Subcutaneous adipose tissue (tissue), 4 donors: ENCODE data around the gene FLAD1. TPM values are rescaled to one million over a fixed set of nuclear protein-coding genes. Genes with fewer than 3 reads are reported as not detected.

Source experiments
- total RNA-seq, 4 donors: library from RNA; depleted of rRNA; stranded (reverse); fragments of >200 nt; gene quantifications; one replicate each; pipeline ENCODE4 v1.1.0, GENCODE V29; 2016
- TF ChIP-seq, protein P1 (sequence below): fragments of 450-650 bp; IDR thresholded peaks from one replicate; pipeline ENCODE4 v1.5.1; 2016; ENCODE audit warnings: low read depth, mild to moderate bottlenecking, control low read depth, antibody characterized with exemption, moderate library complexity

FLAD1 gene
- total RNA-seq, 4 donors from 2014 or later, result 23.5 to 25.9 (median 24.7) TPM

DNA sequence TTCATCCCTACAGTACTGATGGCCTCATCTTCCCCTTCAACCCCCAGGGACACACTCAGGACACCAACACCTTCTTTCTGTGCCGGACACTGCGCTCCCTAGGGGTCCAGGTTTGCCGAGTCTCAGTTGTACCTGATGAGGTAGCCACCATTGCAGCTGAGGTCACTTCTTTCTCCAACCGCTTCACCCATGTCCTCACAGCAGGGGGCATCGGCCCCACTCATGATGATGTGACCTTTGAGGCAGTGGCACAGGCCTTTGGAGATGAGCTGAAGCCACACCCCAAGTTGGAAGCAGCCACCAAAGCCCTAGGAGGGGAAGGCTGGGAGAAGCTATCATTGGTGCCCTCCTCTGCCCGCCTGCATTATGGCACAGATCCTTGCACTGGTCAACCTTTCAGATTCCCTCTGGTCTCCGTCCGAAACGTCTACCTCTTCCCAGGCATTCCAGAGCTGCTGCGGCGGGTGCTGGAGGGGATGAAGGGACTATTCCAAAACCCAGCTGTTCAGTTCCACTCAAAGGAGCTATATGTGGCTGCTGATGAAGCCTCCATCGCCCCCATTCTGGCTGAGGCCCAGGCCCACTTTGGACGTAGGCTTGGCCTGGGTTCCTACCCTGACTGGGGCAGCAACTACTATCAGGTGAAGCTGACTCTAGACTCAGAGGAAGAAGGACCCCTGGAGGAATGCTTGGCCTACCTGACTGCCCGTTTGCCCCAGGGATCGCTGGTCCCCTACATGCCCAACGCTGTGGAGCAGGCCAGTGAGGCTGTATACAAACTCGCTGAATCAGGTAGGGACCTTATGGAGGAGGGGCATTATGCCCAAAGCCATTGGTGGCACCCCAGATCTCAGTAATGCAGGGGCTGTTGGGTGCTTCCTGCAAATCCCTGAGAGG, 5.2 kb downstream of the FLAD1 start:
- TF ChIP-seq, protein P1, sequence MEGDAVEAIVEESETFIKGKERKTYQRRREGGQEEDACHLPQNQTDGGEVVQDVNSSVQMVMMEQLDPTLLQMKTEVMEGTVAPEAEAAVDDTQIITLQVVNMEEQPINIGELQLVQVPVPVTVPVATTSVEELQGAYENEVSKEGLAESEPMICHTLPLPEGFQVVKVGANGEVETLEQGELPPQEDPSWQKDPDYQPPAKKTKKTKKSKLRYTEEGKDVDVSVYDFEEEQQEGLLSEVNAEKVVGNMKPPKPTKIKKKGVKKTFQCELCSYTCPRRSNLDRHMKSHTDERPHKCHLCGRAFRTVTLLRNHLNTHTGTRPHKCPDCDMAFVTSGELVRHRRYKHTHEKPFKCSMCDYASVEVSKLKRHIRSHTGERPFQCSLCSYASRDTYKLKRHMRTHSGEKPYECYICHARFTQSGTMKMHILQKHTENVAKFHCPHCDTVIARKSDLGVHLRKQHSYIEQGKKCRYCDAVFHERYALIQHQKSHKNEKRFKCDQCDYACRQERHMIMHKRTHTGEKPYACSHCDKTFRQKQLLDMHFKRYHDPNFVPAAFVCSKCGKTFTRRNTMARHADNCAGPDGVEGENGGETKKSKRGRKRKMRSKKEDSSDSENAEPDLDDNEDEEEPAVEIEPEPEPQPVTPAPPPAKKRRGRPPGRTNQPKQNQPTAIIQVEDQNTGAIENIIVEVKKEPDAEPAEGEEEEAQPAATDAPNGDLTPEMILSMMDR, result no peak

- TF ChIP-seq, protein P1, result no peak
Measured at GRCh38 chr1:154989195-154989860, 6.2 kb downstream of the FLAD1 start.

DNA sequence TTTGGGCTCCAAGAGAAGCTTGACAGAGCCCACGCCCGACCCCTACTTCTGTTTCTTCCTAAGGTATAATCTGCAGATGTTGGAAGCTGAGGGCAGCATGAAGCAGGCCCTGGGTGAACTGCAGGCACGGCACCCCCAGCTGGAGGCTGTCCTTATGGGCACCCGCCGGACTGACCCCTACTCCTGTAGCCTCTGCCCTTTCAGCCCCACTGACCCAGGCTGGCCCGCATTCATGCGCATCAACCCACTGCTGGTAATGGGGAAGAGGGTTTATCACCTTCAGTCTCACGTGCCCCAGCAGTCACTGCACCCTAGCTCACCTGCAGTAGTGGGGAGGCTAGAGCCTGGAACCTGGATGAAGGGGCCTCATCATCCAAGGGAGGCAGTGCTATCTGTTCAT, 7.1 kb downstream of the FLAD1 start:
- TF ChIP-seq, protein P1, result no peak

DNA sequence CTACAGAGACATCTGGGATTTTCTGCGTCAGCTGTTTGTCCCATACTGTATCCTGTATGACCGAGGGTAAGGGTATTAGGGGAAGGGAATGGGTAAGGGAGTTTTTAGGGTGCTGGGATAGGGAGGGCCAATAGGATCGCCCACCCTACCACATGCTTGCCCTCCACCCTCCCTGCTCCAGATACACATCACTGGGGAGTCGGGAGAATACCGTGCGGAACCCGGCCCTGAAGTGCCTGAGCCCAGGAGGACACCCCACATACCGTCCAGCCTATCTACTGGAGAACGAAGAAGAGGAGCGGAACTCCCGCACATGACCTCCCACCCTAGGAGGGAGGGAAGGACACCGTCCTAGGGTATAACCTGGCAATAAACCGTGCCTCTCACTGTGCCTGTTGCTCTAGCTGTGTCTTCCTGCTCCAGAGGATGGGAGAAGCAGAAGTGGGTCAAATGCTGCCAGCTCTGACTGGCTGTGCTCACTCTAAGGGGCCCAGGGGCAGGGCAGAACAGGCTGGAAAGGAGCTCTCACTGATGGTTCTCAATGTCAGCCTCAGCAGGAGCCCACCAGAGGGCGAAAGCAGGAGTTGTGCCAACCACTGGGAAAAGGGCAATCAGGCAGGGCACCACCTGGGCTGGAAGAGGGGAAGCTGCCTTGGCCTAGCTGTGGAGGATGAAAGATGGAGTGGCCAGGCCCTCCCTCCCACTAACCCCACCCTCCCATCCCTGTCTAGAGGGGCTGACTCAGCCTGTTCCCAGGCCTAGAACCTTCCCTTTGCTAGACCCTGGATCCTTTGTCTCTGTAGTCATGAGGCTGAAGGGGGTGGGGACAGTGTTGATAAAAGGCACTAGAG, 9.8 kb downstream of the FLAD1 start:
- TF ChIP-seq, protein P1, result no peak

DNA sequence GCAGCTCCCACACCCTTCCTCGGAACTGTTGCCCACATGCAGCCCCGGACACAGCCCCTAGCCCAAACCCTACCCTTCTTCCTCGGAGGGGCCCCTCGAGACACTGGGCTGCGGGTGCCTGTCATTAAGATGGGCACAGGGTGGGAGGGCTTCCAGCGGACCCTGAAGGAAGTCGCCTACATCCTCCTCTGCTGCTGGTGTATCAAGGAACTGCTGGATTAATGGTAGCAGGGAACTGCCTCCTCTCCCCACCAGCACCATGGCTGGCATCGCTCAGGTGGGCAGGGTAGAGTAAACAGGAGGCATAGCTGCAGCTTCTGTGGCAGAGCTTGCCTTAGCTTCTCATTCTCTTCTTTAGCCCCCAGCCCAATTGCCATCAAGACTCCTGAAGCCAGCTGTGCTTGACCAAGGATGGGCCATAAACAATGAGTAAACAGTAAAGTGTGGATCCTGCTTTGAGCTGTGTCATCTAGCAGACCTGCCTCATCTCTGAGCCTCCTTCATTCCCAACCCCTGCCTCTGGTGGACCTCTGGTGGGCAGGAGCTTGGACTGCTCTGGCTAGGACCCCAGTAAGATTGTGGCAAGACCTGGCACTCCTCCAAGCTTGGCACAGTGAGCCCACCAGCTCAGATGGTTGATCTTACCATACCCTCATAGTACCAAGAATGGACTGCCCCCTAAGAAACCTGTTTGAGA, 10.6 kb downstream of the FLAD1 start, which contains the start of gene LENEP:
LENEP (plus strand) TSS at position 15 of the 697 bp plus-strand sequence; CDS start at position 37, 22 bp downstream.
- TF ChIP-seq, protein P1, result no peak

GRCh38 chr1:154994269-154994587, 11.1 kb downstream of the FLAD1 start:
- TF ChIP-seq, protein P1, result no peak
